Muscle layer of duodenum (tissue), 2 donors: ENCODE data around the gene PTPN3.
"Not testable (repeated sequence)": the region's sequence is repeated elsewhere in the genome, so short reads cannot be mapped to it uniquely, and the experiment has no call there.

Experiments
- H3K27ac ChIP-seq: one replicate; pipeline ENCODE4 v1.7.0; 2013; ENCODE audit warnings: mild to moderate bottlenecking, low read length
- H3K27me3 ChIP-seq: one replicate; pipeline ENCODE4 v1.7.0; 2013; ENCODE audit warnings: low read depth, mild to moderate bottlenecking, control low read depth, low read length
- H3K36me3 ChIP-seq, 2 donors: one replicate each; pipeline ENCODE4 v1.7.0; 2013; ENCODE audit warnings: low read length in 2 of 2, control low read depth in 1 of 2, mild to moderate bottlenecking in 1 of 2; ENCODE audit not compliant: insufficient read depth in 2 of 2, control insufficient read depth in 1 of 2
- H3K4me1 ChIP-seq, 2 donors: one replicate each; pipeline ENCODE4 v1.7.0; 2013; ENCODE audit warnings: low read length in 2 of 2, mild to moderate bottlenecking in 2 of 2, control low read depth in 1 of 2, moderate library complexity in 1 of 2; ENCODE audit not compliant: insufficient read depth in 2 of 2, control insufficient read depth in 1 of 2
- H3K4me3 ChIP-seq, 2 donors: one replicate each; pipeline ENCODE4 v1.7.0; 2013; ENCODE audit warnings: low read length in 2 of 2, low read depth in 1 of 2, mild to moderate bottlenecking in 1 of 2
- H3K9me3 ChIP-seq, 2 donors: one replicate each; pipeline ENCODE4 v1.7.0; 2013; ENCODE audit warnings: low read length in 2 of 2, control low read depth in 1 of 2, mild to moderate bottlenecking in 1 of 2; ENCODE audit not compliant: control insufficient read depth in 1 of 2
- donor health status: healthy.

The PTPN3 gene

DNA sequence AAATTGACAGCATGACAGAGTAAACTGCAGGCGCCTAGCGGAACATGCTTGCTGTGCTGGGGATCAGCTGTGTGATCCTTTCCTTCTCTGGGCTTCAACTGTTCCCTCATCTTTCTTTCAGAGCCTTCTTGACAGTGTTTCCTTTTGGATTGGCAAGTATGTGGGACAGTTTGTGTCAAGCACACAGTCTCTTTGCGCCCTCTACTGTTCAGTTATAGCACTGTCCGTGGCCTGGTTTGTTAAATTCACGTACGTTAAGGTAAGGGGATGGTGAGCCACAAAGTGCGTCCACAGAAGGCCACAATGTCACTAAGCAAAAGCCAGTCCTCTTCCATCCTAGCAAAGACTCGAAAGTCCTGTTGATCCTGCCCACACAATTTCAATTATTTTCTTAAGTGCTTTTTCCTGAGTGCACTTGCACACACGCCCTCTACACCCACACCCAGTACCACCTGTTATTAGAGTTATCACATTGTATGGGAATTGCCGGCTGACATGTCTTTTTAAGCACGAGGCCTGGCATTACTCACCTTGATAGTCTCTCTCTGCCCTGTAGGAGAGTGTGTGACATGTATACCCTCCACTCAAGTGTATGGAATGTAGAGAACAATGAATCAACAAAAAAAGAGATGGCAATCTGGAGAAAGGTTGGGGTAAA lies 22.5 kb upstream of the PTPN3 start:
- Histone ChIP-seq H3K36me3 (no peaks in the 10 kb centered on the region), H3K4me1 (no peaks in the 10 kb centered on the region), H3K27ac (no peak overlapping the region), H3K9me3 (no peaks in the 10 kb centered on the region), H3K4me3 (no peak overlapping the region), H3K27me3 (no peaks in the 10 kb centered on the region)

GRCh38 chr9:109519366-109519765 lies 21.3 kb upstream of the PTPN3 start:
- H3K36me3 ChIP-seq = no peaks in the 10 kb centered on the region
- H3K27me3 ChIP-seq = no peaks in the 10 kb centered on the region
- no peak overlapping the region for H3K27ac ChIP-seq
- H3K4me3 ChIP-seq = no peak overlapping the region
- H3K4me1 ChIP-seq = no peaks in the 10 kb centered on the region
- H3K9me3 ChIP-seq = no peaks in the 10 kb centered on the region

DNA sequence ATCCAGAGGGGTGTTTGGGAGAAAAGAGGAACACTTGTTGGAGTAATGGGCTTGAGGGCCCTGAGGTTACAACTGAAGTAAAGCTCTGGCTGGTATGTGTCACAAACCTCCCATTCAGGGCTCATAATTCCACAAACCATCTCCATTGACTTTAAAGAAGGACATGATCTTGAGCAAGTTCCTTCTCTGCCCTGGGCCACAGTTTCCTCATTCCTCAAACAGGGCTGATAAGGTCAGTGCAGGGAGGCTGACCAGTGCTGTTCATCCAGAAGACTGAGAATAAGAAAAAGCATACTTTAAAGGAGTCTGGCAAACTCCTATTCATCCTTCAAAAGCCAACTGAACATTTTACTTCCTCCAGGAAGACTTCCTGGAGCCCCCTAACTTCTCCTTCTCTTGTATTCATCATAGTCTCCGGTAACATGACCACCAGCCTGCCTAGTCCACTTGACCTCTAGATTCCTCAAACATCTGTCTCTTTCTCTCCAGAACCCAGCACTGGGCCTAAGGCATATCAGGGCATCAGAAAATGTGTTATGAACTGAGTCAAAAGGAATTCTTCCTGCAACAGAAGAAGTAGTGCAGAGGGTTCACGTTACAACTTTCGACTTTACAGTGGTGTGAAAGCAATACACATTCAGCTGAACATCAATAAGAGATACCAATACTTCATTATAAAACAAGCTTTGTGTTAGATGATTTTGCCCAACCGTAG lies 20.7 kb upstream of the PTPN3 start:
- no peaks in the 10 kb centered on the region for H3K27me3 ChIP-seq
- H3K27ac ChIP-seq = no peak overlapping the region

GRCh38 chr9:109517901-109518377 lies 19.8 kb upstream of the PTPN3 start:
- Histone ChIP-seq H3K4me1 (no peaks in the 10 kb centered on the region), H3K9me3 (no peaks in the 10 kb centered on the region), H3K27ac (no peak overlapping the region), H3K4me3 (no peak overlapping the region), H3K27me3 (no peaks in the 10 kb centered on the region), H3K36me3 (no peaks in the 10 kb centered on the region)

More for the DNA sequence above, 20.7 kb upstream of the PTPN3 start:
- no peaks in the 10 kb centered on the region for H3K4me1 ChIP-seq
- no peaks in the 10 kb centered on the region for H3K9me3 ChIP-seq
- H3K4me3 ChIP-seq = no peak overlapping the region
- H3K36me3 ChIP-seq = no peaks in the 10 kb centered on the region

- H3K9me3 ChIP-seq = no peaks in the 10 kb centered on the region
Measured at GRCh38 chr9:109513871-109514270, 15.8 kb upstream of the PTPN3 start.

DNA sequence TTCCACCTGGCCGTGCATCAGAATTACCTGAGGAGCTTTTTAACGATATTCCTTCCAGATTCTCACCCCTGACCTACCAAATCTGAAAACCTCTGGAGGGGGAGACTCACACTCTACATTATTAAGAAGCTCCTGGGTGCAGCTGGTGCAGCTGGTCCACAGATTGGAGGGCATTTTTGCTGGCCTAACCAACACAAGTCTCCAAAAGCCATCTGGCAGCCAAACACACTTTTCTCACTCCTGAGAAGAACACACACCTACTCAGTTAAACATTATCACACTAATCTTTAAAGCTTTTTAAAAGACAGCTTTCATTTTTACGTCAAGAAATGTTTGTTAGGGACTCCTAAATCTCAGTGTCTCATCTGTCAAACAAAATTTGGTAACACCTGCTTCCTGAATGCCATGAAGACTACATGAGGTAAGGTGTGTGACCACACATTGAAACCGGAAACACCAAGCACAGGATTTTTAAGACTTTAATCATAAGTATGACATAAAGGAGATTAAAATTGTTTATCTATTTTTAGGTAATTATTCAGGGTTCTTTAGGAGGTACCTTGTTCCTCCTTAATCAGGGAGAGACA lies 14.2 kb upstream of the PTPN3 start:
- H3K27me3 ChIP-seq = no peaks in the 10 kb centered on the region
- no peaks in the 10 kb centered on the region for H3K4me1 ChIP-seq
- no peaks in the 10 kb centered on the region for H3K36me3 ChIP-seq
- H3K4me3 ChIP-seq = no peak overlapping the region
- H3K9me3 ChIP-seq = no peaks in the 10 kb centered on the region
- H3K27ac ChIP-seq = no peak overlapping the region

More at GRCh38 chr9:109513871-109514270, 15.8 kb upstream of the PTPN3 start:
- no peaks in the 10 kb centered on the region for H3K4me1 ChIP-seq
- no peaks in the 10 kb centered on the region for H3K27me3 ChIP-seq
- H3K36me3 ChIP-seq = no peaks in the 10 kb centered on the region
- no peak overlapping the region for H3K4me3 ChIP-seq
- H3K27ac ChIP-seq = no peak overlapping the region

- no peaks in the 10 kb centered on the region for H3K27me3 ChIP-seq
- no peak overlapping the region for H3K4me3 ChIP-seq
- peaks cover 0 to 3% of the 10 kb centered on the region in 2 donors for H3K4me1 ChIP-seq
- H3K27ac ChIP-seq = no peak overlapping the region
- no peaks in the 10 kb centered on the region for H3K36me3 ChIP-seq
- H3K9me3 ChIP-seq = no peaks in the 10 kb centered on the region
Measured at GRCh38 chr9:109510506-109510905, 12.4 kb upstream of the PTPN3 start.

DNA sequence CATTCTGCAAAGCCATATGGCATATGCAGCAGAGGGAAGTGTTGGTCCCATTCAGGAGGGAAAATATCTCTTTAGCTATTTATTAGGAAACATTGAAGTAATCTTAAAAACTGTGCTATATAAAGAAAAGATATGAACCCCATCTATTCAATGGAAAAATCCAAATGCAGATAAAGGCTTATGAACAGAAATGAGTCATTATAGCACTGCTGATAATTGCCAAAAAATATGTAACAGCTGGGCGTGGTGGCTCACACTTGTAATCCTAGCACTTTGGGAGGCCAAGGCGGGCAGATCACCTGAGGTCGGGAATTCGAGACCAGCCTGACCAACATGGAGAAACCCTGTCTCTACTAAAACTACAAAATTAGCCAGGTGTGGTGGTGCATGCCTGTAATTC lies 11.9 kb upstream of the PTPN3 start:
- not testable (repeated sequence) for H3K9me3 ChIP-seq, H3K27me3 ChIP-seq, H3K4me1 ChIP-seq, H3K4me3 ChIP-seq, H3K27ac ChIP-seq, H3K36me3 ChIP-seq

DNA sequence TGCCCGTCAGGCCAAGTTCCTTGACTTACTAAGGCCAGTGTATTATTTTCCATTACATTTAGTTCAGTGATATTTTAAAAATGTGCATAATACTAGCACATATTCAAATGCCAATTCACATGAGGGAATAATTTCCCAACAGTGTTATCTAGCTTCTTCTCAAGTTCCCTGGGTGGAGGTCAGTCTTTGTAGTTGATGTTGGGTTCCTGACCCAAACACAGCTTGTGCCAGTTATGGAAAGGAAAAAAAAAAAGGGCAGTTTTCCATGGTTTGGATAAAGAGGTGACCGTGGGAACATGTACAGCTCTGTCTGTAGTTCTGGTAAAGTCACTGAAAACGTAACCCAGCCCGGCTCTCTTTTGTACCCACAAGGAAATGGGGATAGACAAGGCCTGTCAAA lies 11.5 kb upstream of the PTPN3 start:
- Histone ChIP-seq H3K27ac (no peak overlapping the region), H3K4me3 (no peak overlapping the region), H3K9me3 (no peaks in the 10 kb centered on the region)

GRCh38 chr9:109507421-109507838 lies 9.3 kb upstream of the PTPN3 start:
- Histone ChIP-seq H3K27ac (no peak overlapping the region), H3K9me3 (no peaks in the 10 kb centered on the region), H3K27me3 (no peaks in the 10 kb centered on the region), H3K36me3 (no peaks in the 10 kb centered on the region), H3K4me1 (peaks cover 0 to 3% of the 10 kb centered on the region in 2 donors), H3K4me3 (no peak overlapping the region)

More for the DNA sequence above, 11.5 kb upstream of the PTPN3 start:
- no peaks in the 10 kb centered on the region for H3K36me3 ChIP-seq
- no peaks in the 10 kb centered on the region for H3K27me3 ChIP-seq
- peaks cover 0 to 3% of the 10 kb centered on the region in 2 donors for H3K4me1 ChIP-seq

GRCh38 chr9:109506097-109506712 lies 8.1 kb upstream of the PTPN3 start:
- H3K36me3 ChIP-seq = no peaks in the 10 kb centered on the region
- H3K9me3 ChIP-seq = no peaks in the 10 kb centered on the region
- no peak overlapping the region for H3K4me3 ChIP-seq
- no peak overlapping the region for H3K27ac ChIP-seq
- peaks cover 0 to 3% of the 10 kb centered on the region in 2 donors for H3K4me1 ChIP-seq
- H3K27me3 ChIP-seq = no peaks in the 10 kb centered on the region
